Lower leg skin (tissue), 4 donors: ENCODE results near the gene F2RL1. TPM values are rescaled to one million over a fixed set of nuclear protein-coding genes. Genes with fewer than 3 reads are reported as not detected.
"Not testable (repeated sequence)": the region's sequence is repeated elsewhere in the genome, so short reads cannot be mapped to it uniquely, and the experiment has no call there.

Experiments
- DNase-seq, 2 donors: peaks; one replicate each; pipeline ENCODE4 v3.0.0-alpha.2; 2019; ENCODE audit warnings: low spot score in 2 of 2
- H3K4me3 ChIP-seq: fragments of 200-600 bp; sonication (generic); 2 replicates; pipeline ENCODE4 v1.5.1; 2017; ENCODE audit warnings: mild to moderate bottlenecking, low read depth; ENCODE audit not compliant: poor library complexity, severe bottlenecking
- POLR2A ChIP-seq, 2 donors: fragments of 450-650 bp; IDR thresholded peaks; one replicate each; pipeline ENCODE4 v1.6.1; 2016 to 2017; ENCODE audit warnings: antibody characterized with exemption in 2 of 2, mild to moderate bottlenecking in 1 of 2, moderate library complexity in 1 of 2
- WGBS, 2 donors: methylation state at CpG; one replicate each; pipeline ENCODE4 v1.1.5; 2018; 5-methylcytosine and 5-hydroxymethylcytosine counted together
- intact Hi-C: fragments of 100-400 bp; cut with DNase I; formaldehyde crosslinking; loops from one replicate; pipeline ENCODE4 v1.15.0; 2023; ENCODE audit warnings: low total_unique reads
- total RNA-seq, 4 donors: library from RNA; depleted of rRNA; stranded (reverse); fragments of >200 nt; gene quantifications; one replicate each; pipeline ENCODE4 v1.1.0, GENCODE V29; 2016
- TF ChIP-seq, protein P1 (sequence below), 3 donors: fragments of 450-650 bp; IDR thresholded peaks; one replicate each; pipeline ENCODE4 v1.5.1; 2016; ENCODE audit warnings: antibody characterized with exemption in 3 of 3, mild to moderate bottlenecking in 3 of 3, moderate library complexity in 2 of 3

Gene F2RL1
- total RNA-seq, 4 donors from 2014 or later: 58.1 to 87.1 (median 66.3) TPM

DNA sequence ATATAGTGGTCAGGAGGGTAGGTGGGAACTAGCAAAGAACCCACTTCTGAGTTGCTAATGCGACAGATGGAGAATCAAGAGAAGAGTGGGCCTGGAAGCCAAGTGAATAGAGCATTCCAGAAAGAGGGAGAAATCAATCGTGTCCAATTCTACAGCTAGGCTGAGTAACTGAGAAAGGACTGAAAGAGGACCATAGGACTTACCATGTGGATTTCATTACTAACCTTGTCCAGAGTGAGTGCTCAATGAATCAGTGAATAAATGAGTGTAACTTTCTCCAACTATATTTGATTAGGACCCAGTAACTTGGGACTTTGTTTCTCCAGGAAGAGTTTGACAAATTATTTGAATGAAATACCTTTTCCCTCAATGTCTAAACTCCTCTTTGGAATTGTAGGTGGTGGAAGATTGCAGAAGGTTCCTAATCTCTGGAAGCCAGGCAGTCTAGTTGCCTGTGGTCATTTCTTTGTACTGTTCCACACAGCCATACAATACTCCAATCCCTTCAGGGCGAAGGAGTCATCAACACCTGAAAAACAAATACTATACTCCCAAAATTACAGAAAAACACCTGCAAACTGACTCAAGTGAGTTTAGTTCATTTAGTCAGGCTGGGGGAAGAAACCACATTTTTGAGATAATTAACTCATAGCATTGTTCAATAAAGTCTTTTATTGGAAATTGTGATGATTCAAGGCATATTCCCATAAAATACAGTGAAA is 2.6 kb upstream of the F2RL1 start:
- intact Hi-C loops: no loop called here
- WGBS, 2 donors: 73 to 84% methylated on average over 3 of the region's 3 CpGs
- no peak overlapping the region for H3K4me3 ChIP-seq
- DNase-seq: no peak
- TF ChIP-seq, protein P1, sequence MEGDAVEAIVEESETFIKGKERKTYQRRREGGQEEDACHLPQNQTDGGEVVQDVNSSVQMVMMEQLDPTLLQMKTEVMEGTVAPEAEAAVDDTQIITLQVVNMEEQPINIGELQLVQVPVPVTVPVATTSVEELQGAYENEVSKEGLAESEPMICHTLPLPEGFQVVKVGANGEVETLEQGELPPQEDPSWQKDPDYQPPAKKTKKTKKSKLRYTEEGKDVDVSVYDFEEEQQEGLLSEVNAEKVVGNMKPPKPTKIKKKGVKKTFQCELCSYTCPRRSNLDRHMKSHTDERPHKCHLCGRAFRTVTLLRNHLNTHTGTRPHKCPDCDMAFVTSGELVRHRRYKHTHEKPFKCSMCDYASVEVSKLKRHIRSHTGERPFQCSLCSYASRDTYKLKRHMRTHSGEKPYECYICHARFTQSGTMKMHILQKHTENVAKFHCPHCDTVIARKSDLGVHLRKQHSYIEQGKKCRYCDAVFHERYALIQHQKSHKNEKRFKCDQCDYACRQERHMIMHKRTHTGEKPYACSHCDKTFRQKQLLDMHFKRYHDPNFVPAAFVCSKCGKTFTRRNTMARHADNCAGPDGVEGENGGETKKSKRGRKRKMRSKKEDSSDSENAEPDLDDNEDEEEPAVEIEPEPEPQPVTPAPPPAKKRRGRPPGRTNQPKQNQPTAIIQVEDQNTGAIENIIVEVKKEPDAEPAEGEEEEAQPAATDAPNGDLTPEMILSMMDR (IDR thresholded peaks at IDR 0.05): no peak
- no peak for TF ChIP-seq POLR2A (IDR thresholded peaks at IDR 0.05)

DNA sequence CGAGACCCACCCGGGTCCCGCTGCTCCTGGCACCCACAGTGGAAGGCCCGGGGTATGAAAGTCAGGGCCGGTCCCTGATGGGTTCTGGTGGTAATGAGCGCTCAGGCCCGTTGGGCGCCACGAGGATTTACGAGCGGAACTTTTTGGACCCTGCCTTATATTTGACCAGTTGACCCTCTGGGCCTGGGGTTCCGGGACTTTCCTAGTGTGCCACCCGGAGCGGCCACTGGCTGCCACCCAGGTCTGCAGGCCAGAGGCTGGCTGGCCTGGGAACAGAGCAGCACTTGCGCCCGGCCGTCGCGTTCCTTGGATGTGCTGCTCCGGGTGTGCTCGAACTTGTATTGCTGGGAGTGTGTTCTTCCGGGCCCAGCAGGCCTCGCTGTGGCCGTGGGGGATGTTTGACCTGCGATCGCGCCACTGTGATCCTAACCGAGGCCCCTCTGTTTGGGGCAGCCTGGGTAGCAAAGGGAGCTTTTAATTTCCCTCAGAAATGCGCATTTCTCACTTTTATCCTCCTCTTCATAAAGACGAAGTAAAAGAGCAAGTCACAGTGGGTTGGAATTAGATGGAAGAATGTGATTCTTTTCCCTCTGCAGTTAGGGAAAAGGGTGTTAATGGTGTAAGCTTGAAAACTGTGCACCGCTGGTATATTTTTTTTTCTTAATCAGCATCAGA is 1.2 kb downstream of the F2RL1 start:
- no peak for DNase-seq
- WGBS, 2 donors: 24 to 25% methylated on average over 27 to 31 of the region's 31 CpGs
- intact Hi-C loops: no loop called here
- peak overlapping the region; percentile 49 for H3K4me3 ChIP-seq
- TF ChIP-seq POLR2A (IDR thresholded peaks at IDR 0.05): no peak
- TF ChIP-seq, protein P1 (IDR thresholded peaks at IDR 0.05): no peak

DNA sequence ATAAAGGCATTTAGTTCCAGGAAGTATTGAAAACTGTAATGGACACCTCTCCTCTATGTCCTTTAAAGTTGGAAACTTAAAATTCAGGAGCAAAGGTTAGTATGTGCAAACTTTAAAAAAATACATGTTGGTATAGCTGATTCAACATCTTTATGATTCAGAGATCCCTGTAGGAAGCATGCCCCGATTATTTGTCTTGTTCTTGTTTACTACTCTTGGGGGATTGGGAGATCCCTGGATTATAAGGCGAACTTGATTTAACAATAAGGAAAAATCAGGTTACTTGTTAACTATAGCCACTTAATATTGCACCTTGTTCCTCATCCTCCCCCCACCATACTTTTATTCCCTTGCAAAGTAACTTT is 1.7 kb downstream of the F2RL1 start:
- TF ChIP-seq, protein P1 (IDR thresholded peaks at IDR 0.05): no peak
- no peak for TF ChIP-seq POLR2A (IDR thresholded peaks at IDR 0.05)
- intact Hi-C loops: no loop called here
- 48 to 57% methylated on average over 2 of the region's 2 CpGs for WGBS, 2 donors
- H3K4me3 ChIP-seq: no peak overlapping the region
- DNase-seq: no peak

DNA sequence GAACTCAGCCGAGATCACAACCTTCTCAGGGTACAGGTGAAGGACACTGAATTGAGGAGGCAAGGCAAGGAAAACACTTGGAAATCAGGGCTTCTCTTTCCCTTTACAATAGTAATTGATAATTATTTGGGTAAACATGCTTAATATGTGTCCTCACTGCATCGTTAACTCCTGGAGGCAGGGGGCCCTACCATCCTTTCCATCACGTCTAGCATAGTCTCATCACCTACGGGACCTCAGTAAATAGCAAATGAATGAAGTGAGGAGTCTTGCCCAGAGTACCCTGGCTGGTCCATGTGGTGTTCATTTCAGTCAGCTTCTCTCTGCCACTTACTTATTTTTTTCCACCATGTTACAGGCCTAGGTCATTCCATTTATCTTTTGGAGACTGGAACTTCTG is 2.3 kb downstream of the F2RL1 start:
- TF ChIP-seq POLR2A (IDR thresholded peaks at IDR 0.05): no peak
- TF ChIP-seq, protein P1 (IDR thresholded peaks at IDR 0.05): no peak
- no peak for DNase-seq
- 69 to 83% methylated on average over 4 of the region's 4 CpGs for WGBS, 2 donors
- intact Hi-C loops: no loop called here
- no peak overlapping the region for H3K4me3 ChIP-seq

DNA sequence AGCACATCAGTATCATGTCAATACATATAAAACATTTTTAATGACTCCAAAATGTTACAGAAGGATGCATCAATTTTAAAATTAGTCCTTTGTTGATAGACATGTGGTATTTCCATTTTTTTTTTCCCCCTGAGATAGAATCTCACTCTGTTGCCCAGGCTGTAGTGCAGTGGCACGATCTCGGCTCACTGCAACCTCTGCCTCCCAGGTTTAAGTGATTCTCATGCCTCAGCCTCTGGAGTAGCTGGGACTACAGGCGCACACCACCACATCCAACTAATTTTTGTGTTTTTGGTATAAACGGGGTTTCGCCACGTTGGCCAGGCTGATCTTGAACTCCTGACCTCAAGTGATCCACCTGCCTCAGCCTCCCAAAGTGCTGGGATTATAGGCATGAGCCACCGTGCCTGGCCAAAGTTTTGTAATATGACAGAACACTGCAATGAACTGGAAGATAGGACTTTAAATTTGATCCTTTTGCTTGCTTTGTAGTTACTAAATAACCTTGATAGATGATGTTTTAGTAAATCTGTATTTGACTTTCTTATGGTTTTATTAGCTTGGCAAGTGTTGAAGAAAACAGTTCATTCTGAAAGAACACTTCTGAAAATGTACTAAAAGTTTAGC is 3.4 kb downstream of the F2RL1 start:
- 78 to 90% methylated on average over 7 of the region's 7 CpGs for WGBS, 2 donors
- intact Hi-C loops, H3K4me3 ChIP-seq, DNase-seq: not testable (repeated sequence)

DNA sequence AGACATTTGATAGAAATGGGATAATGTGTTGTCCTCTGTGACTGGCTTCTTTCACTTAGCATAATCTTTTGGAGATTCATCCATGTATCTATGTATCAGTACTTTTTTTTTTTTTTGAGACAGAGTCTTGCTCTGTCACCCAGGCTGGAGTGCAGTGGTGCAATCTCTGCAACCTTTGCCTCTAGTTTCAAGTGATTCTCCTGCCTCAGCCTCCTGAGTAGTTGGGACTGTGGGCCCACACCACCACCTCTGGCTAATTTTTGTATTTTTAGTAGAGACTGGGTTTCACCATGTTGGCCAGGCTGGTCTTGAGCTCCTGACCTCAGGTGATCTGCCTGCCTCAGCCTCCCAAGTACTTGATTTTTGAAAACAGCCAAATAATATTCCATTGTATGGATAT is 7.6 kb downstream of the F2RL1 start:
- DNase-seq, intact Hi-C loops, H3K4me3 ChIP-seq: not testable (repeated sequence)
